T follicular helper cell (primary cell): ENCODE data around the gene CD109.

Experiments
- DNase-seq: peaks from one replicate; pipeline ENCODE4 v3.0.0-alpha.2; 2020; ENCODE audit warnings: low read depth

The CD109 gene

DNA sequence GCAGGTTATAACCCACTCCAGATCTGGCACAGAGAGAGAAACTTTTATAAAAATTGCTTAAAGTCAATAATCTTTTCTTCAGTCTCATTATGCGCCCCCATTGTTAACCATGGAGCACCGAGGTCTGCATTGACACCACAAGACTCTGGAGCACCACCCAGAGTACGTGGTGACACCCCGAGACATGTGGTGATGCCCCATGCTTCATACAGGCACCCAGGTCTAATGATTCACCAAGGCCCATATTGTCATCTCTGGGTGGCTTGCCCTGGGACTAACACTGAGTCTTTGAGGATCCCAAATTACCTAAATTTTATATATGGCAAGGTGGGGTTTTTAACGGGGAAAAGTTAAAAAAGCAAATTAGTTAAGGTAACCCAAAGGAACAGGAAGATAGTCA lies 31.1 kb downstream of the CD109 start:
- no peak for DNase-seq

- no peak for DNase-seq
These were observed 32.7 kb downstream of the CD109 start for GRCh38 chr6:73728548-73729205.

GRCh38 chr6:73731285-73731684 lies 35.3 kb downstream of the CD109 start:
- no peak for DNase-seq

DNA sequence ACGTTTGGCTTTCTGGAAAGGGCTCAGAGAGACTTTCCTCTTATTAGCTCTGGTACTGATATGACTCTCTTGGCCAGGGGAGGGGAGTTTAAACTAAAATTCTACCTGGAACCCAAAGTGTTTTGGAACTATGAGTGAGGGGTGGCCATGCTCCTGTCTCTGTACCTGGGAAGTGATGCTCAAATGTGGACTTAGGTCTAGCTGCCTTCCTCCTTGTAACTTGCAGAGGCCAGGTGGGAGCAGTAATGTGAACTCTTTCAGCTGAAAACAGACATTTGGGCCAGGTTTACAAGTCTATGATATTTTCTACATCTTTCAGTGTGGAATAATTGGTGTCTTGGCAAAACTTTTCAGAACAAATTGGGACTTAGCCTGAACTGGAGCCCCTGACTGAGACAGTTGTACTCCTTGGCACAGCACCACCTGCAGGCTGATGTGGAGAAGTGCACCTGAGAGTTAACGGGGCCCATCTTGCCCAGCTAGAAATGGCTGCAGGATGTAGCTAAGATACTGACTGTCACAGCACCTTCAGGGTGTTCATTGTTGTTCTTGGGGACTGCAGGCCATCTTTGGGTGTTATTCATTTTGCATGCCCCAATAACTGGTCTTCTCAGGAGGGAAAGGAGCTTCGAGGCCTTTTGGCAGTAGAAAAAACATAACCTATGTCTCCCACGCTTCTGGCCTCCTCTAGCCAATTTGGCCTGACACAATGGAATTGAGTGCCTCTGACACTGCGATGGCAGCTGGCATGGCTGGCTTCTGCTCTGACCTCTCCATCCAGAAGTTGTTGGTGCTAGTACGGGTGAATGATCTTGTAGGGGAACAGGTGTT lies 37.1 kb downstream of the CD109 start:
- DNase-seq: peak; percentile 40

- no peak for DNase-seq
These were observed 37.8 kb downstream of the CD109 start for GRCh38 chr6:73733791-73734190.

DNA sequence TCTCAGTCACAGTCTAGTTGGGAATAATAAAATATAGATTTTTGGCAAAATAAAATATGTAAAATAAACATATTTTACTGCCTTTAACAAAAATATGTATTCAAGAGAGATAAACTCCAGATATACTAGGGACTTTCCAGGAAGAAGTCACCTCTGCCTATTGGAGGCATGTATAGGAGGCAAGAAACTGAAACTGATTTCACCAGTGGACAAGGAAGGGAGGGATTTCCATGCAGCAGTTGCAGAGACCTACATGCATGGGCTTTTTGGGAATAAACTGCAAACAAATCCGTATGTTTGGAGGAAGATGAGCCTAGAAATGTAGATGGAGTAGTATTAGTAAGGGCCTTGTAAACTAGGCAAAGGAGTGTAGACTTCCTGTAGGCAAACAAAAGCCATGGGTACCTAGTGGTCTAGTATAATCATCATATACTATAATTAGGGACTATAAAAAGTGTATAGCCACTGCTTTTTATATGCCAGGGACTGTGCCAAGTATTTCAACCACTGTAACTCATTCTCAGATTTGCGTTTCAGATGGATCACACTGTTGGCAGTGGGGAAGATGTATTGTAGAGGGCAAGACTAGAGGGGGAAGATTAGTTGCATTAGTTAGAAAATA lies 38.9 kb downstream of the CD109 start:
- DNase-seq: no peak

DNA sequence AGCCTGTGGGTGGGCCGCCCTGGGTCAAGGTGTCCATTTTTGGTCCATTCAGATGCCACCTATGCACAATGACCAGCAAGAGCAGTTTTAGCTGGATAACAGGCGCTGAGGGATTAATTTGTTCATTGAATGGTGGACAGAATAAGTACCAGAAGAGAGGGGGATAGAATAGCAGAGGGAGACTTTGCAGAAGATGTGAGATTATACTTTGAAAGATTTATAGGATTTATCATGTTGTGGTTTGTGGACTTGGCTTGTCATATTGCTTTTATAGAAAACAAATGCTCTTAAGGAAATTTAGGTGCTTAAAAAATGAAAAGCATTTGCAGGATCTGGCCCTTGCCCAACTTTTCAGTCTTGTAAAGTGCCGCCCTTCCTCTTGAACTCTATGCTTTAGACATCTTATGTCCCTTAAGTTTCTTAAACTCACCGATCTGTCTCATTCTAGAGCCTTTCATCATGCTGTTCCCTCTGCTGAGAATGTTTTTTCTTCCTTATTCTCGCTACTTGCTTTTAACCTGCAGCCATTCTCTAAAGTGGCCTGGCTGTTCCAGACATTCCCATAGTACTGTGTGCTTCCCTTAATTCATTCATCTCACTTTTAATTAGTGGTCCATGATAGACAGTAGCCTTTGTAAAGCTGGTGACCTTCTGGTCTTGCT lies 42.5 kb downstream of the CD109 start:
- no peak for DNase-seq

GRCh38 chr6:73739096-73739495 lies 43.1 kb downstream of the CD109 start:
- DNase-seq: no peak

- no peak for DNase-seq
These were observed 46.4 kb downstream of the CD109 start for GRCh38 chr6:73742433-73742832.

DNA sequence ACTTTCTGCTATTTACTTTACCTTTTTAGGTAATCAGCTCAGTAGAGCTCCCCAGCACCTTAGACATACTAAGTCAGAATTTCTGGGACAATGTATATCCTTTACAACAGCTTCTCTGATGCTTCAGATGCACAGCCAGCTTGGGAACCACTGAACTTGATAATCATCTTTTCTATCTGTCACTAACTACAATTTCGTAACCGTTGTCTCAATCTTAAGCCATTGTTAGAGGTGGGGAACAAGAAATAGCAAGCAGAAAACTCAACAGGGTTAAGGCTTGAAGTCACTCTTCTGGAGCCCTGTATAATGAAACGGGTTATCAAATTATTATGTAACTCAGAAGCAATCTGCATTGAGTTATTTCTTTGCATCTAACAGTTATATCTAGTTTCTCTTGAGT lies 47.1 kb downstream of the CD109 start:
- DNase-seq: no peak

- no peak for DNase-seq
These were observed 47.6 kb downstream of the CD109 start for GRCh38 chr6:73743556-73743955.

- DNase-seq: no peak
These were observed 50.8 kb downstream of the CD109 start for GRCh38 chr6:73746787-73747186.

DNA sequence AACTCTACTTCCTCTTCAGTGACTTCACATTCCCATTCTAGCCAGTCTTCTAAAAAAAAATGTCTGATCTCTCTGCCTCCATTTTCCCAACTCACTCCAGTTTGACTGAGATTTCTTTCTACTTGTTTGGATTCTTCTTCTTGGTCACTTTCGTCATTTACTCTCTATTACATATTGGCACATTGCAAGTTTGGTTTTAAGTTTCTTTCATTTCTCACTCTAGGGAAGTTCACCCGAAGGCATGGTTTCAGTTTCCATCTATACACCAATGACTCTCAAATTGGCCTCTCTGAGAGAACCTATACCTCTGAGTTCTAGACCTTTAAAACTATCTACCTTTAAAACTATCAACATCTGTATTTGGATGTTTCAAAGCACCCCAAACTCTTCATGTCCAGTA lies 51.3 kb downstream of the CD109 start:
- DNase-seq: no peak

- DNase-seq: no peak
These were observed 56.9 kb downstream of the CD109 start for GRCh38 chr6:73752943-73753342.

- no peak for DNase-seq
These were observed 70.0 kb downstream of the CD109 start for GRCh38 chr6:73766040-73766439.

GRCh38 chr6:73768558-73768957 lies 72.6 kb downstream of the CD109 start:
- DNase-seq: no peak

DNA sequence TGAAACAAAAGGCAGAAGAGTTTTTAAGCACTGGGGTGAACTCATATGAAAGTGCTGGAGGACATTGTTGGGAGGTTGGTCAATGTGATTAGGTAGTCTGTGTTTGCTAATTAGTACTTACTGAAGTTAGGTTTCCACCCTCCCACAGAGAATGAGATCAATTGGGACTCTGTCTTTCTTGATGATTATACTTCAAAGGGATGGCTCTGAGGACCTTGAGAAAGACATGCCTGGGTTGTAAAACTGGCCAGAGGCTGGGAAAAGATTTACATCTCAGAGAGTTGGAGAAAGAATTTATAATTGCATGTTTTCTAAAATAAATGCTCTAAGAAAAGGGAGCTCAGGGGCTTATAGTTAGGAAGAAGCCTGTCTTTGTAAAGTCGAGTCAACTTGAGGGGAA lies 74.0 kb downstream of the CD109 start:
- DNase-seq: no peak

GRCh38 chr6:73774311-73774774 lies 78.3 kb downstream of the CD109 start:
- DNase-seq: no peak

- no peak for DNase-seq
These were observed 83.9 kb downstream of the CD109 start for GRCh38 chr6:73779943-73780342.

DNA sequence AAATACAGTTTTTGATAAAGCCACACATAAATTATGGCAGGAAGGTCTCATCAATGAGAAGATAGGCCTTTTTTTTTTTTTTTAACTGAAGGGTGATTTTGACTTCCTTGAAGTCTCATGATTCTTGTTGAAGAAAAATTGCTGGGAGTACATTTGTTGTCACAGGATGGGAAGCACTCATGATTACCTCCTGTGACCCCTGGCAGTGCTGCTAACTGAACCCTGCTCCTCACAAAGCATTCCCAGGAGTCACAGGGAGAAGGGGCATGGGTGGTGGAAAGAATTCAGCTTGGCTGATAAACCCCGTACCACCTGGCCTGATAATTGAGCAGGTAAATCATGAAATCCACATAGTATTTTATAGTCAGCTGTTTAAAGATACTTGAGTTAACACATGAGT lies 86.9 kb downstream of the CD109 start:
- DNase-seq: no peak

DNA sequence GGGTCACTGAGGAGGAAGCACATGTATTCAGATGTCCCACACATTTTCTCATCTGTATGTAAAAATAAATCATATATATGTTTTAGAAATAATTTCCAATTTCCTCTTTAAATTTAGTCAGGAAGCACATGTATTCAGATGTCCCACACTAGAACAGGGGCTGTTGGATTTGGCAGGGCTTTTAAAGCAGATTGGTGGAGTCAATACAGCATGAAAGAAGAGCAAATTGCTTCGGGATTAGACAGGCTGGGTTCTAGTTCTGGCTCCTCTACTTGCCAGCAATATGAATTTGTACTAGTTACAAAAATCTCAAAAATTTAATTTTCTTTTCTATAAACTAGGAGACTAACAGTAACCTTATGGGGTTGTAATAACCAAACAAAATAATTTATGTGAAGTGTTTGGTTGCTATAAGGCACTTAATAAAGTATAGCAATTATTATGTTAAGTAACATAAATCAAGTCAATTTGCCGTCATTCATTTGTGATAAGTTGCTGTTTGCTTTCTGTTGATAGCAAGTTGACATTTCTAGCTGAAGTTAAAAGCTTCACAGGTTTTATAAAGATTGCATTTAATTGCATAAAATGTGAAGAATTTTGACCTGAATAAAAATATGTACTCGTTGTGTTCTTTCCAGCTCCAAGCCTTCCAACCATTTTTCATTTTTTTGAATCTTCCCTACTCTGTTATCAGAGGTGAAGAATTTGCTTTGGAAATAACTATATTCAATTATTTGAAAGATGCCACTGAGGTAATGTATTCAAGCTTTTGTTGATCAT lies 88.9 kb downstream of the CD109 start:
- DNase-seq: no peak

DNA sequence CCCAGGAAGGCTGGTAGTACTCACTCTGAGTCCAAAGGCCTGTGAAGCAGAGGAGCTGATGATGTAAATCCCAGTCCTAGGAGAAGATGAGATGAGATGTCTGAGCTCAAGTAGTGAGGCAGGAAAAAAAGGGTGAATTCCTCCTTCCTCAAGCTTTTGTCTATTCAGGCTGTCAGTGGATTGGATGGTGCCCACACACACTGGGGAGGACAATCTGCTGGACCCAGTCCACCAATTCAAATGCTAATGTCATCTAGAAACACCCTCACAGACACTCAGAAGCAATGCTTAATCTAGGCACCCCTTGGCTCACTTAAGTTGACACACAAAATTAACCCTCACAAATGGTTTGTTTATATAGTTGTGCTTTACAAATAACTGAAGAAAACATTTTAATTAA lies 94.6 kb downstream of the CD109 start:
- DNase-seq: no peak
